ACC112 (cell line): Measurements from ENCODE around the gene SBK1.

Source experiments
- H2AFZ ChIP-seq: fragments of 200-600 bp; sonication (generic); one replicate; pipeline ENCODE4 v1.6.0; 2017; ENCODE audit warnings: antibody characterized with exemption, low read length; ENCODE audit not compliant: unreplicated experiment
- H3K27ac ChIP-seq: fragments of 200-600 bp; sonication (generic); 2 replicates; pipeline ENCODE4 v1.5.1; 2014; ENCODE audit warnings: low read depth, mild to moderate bottlenecking, antibody characterized with exemption, low read length, moderate library complexity
- H3K27me3 ChIP-seq: fragments of 200-600 bp; sonication (generic); 2 replicates; pipeline ENCODE4 v1.6.1; 2014; ENCODE audit warnings: mild to moderate bottlenecking, antibody characterized with exemption, low read length, moderate library complexity, mixed read lengths; ENCODE audit not compliant: insufficient read depth
- H3K36me3 ChIP-seq: fragments of 200-600 bp; sonication (generic); 2 replicates; pipeline ENCODE4 v1.6.1; 2016; ENCODE audit warnings: mild to moderate bottlenecking, antibody characterized with exemption, low read length, moderate library complexity, mixed read lengths; ENCODE audit not compliant: insufficient read depth
- H3K4me1 ChIP-seq: fragments of 200-600 bp; sonication (generic); one replicate; pipeline ENCODE4 v1.6.1; 2016; ENCODE audit warnings: low read length, mixed read lengths; ENCODE audit not compliant: insufficient read depth, unreplicated experiment, control insufficient read depth
- H3K4me3 ChIP-seq: fragments of 200-600 bp; sonication (generic); 2 replicates; pipeline ENCODE4 v1.5.1; 2014; ENCODE audit warnings: mild to moderate bottlenecking, low read depth, low read length
- H3K79me2 ChIP-seq: fragments of 200-600 bp; sonication (generic); one replicate; pipeline ENCODE4 v1.6.0; 2016; ENCODE audit warnings: low read length; ENCODE audit not compliant: control insufficient read depth, unreplicated experiment, insufficient read depth

SBK1 gene

DNA sequence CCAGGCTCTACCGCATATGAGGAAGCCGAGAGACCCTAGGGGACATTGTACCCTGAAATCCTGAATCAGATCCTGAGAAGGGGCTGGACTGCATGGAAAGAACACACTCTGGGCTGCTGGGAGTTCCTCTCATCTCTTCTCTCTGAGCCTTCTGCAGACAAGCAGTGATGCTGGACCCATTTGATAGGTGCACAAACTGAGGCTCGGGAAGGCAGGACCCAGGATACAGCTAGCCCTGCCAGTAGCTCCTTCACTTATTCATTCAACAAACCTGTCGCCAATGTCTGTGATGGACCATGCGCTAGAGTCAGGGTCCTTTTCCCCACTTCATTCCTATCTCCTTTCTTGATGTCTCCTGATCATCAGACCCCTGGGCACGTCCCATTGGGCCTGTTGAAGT lies 1.9 kb downstream of the SBK1 start:
- Histone ChIP-seq H3K79me2 (no peaks in the 10 kb centered on the region), H3K4me1 (peaks cover 5% of the 10 kb centered on the region), H3K27ac (no peak overlapping the region), H2AFZ (no peak overlapping the region), H3K36me3 (no peaks in the 10 kb centered on the region), H3K27me3 (peaks cover 42% of the 10 kb centered on the region), H3K4me3 (no peak overlapping the region)

GRCh38 chr16:28295276-28295675 lies 3.0 kb downstream of the SBK1 start:
- Histone ChIP-seq H3K79me2 (no peaks in the 10 kb centered on the region), H3K27ac (no peak overlapping the region), H2AFZ (no peak overlapping the region), H3K27me3 (peaks cover 47% of the 10 kb centered on the region), H3K36me3 (no peaks in the 10 kb centered on the region), H3K4me1 (peaks cover 5% of the 10 kb centered on the region), H3K4me3 (no peak overlapping the region)

DNA sequence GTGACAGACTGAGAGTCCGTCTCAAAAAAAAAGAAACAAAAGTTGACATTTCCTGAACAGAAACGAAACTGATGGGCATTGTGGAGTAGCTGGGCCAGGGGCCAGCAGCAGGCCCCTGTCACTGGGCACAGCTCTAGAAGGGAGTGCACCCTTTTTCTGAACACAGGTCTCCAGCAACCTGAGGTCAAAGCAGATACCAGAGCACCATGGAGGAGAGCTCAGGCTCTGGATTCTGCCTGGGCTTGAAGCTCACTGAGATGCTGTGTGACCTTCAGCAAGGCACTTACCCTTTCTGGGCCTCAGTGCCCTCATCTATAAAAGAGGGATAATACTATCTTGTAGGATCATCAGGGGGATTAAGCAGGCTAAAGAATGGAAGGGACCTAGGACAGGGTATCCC lies 5.0 kb downstream of the SBK1 start:
- Histone ChIP-seq H3K27ac (no peak overlapping the region), H3K79me2 (no peaks in the 10 kb centered on the region), H2AFZ (no peak overlapping the region), H3K4me1 (peaks cover 5% of the 10 kb centered on the region), H3K27me3 (peaks cover 68% of the 10 kb centered on the region), H3K36me3 (no peaks in the 10 kb centered on the region), H3K4me3 (no peak overlapping the region)

GRCh38 chr16:28297784-28298510 lies 5.6 kb downstream of the SBK1 start:
- H3K27ac ChIP-seq = no peak overlapping the region
- peaks cover 70% of the 10 kb centered on the region for H3K27me3 ChIP-seq
- peaks cover 2% of the 10 kb centered on the region for H3K4me1 ChIP-seq
- H2AFZ ChIP-seq = no peak overlapping the region
- H3K4me3 ChIP-seq = no peak overlapping the region
- no peaks in the 10 kb centered on the region for H3K36me3 ChIP-seq
- no peaks in the 10 kb centered on the region for H3K79me2 ChIP-seq

DNA sequence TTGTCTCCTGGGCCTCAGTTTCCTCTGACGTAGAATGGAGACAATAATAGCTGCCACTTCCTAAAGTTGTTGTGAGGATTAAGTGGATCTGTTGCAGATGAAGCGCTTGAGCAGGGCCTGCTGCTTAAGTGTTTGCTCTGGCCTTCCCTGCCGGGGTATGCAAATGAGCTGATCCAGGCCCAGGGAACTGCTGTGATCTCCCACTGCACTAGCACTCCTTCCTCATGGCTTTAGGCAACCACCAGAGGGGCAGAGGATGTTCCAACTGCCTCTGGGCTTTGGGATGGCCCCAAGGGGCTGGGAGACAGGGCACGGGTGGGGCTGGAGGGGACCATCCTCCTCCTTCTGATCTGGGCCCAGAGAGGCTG lies 6.2 kb downstream of the SBK1 start:
- Histone ChIP-seq H3K27me3 (peaks cover 65% of the 10 kb centered on the region), H3K27ac (no peak overlapping the region), H3K36me3 (no peaks in the 10 kb centered on the region), H3K4me3 (no peak overlapping the region), H3K4me1 (no peaks in the 10 kb centered on the region), H3K79me2 (no peaks in the 10 kb centered on the region), H2AFZ (no peak overlapping the region)

DNA sequence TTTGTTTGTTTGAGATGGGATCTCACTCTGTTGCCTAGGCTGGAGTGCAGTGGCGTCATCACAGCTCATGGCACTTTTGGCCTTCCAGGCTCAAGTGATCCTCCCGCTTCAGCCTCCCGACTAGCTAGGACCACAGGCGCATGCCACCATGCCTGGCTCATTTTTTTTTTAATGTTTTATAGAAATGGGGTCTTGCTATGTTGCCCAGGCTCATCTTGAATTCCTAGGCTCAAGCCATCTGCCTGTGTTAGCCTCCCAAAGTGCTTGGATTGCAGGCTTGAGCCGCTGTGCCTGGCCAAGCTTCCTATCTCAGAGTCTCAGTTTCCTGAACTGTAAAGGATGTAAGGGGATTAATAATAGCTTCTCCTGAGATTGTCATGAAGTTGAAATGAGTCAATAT lies 8.0 kb downstream of the SBK1 start:
- H3K4me1 ChIP-seq = no peaks in the 10 kb centered on the region
- H3K79me2 ChIP-seq = no peaks in the 10 kb centered on the region
- no peak overlapping the region for H3K4me3 ChIP-seq
- peaks cover 47% of the 10 kb centered on the region for H3K27me3 ChIP-seq
- H3K36me3 ChIP-seq = no peaks in the 10 kb centered on the region
- H3K27ac ChIP-seq = no peak overlapping the region
- H2AFZ ChIP-seq = no peak overlapping the region

- Histone ChIP-seq H3K27me3 (peaks cover 49% of the 10 kb centered on the region), H3K4me3 (no peak overlapping the region), H3K4me1 (no peaks in the 10 kb centered on the region), H3K79me2 (no peaks in the 10 kb centered on the region), H3K36me3 (no peaks in the 10 kb centered on the region), H2AFZ (no peak overlapping the region), H3K27ac (no peak overlapping the region)
These were observed 8.8 kb downstream of the SBK1 start for GRCh38 chr16:28301154-28301553.

DNA sequence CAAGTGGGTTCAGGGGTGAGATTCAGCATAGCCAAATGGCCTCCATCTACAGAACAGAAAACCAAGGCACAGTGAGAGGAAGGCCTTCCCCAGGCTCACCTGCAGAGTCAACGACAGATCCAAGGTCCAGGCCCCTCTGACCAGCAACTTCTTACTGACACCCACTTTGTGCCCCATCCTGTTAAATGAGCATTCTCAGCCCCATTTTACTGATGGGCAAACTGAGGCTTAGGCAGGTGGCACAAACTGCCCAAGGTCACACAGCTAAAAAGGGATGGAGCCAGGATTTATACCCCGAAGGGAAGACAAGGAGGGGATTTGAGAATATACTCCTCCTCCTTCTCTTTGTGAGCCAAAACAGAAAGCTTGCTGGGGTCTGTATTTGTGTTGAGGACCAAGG lies 9.3 kb downstream of the SBK1 start:
- Histone ChIP-seq H2AFZ (no peak overlapping the region), H3K4me1 (no peaks in the 10 kb centered on the region), H3K27me3 (peaks cover 51% of the 10 kb centered on the region), H3K79me2 (no peaks in the 10 kb centered on the region), H3K4me3 (no peak overlapping the region), H3K27ac (no peak overlapping the region), H3K36me3 (no peaks in the 10 kb centered on the region)

- Histone ChIP-seq H2AFZ (no peak overlapping the region), H3K79me2 (no peaks in the 10 kb centered on the region)
These were observed 10.8 kb downstream of the SBK1 start for GRCh38 chr16:28303132-28303531.

DNA sequence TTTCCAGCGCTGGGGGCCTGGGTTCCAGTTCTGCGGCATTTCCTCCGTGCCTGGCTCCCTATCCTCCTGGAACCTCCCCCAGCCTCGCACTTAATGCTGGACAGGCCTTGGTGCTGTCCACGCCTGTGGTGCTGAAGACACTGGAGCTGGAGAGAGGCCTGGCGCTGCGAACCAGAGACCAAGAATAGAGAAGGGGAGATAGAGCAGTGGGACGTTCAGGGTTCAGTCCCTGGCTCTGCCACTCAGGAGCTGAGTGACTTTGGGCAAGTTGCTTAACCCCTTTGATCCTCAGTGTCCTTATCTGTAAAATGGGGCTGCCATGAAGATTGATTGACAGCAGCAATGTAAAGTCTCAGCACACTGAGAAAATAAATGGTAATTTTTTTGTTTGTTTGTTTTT lies 11.9 kb downstream of the SBK1 start:
- Histone ChIP-seq H3K27ac (no peak overlapping the region), H3K27me3 (peaks cover 58% of the 10 kb centered on the region), H2AFZ (no peak overlapping the region), H3K36me3 (no peaks in the 10 kb centered on the region), H3K79me2 (no peaks in the 10 kb centered on the region), H3K4me1 (no peaks in the 10 kb centered on the region), H3K4me3 (no peak overlapping the region)

More at GRCh38 chr16:28303132-28303531, 10.8 kb downstream of the SBK1 start:
- H3K4me1 ChIP-seq = no peaks in the 10 kb centered on the region
- peaks cover 51% of the 10 kb centered on the region for H3K27me3 ChIP-seq
- H3K27ac ChIP-seq = no peak overlapping the region
- no peaks in the 10 kb centered on the region for H3K36me3 ChIP-seq
- H3K4me3 ChIP-seq = no peak overlapping the region

- Histone ChIP-seq H3K4me1 (no peaks in the 10 kb centered on the region), H3K79me2 (no peaks in the 10 kb centered on the region), H3K36me3 (no peaks in the 10 kb centered on the region), H3K27ac (no peak overlapping the region), H3K4me3 (no peak overlapping the region), H2AFZ (no peak overlapping the region), H3K27me3 (peaks cover 25% of the 10 kb centered on the region)
These were observed 15.6 kb downstream of the SBK1 start for GRCh38 chr16:28307936-28308335.
